SK-N-SH (cell line): ENCODE results near the gene MEN1. TPM values are rescaled to one million over a fixed set of nuclear protein-coding genes. Genes with fewer than 3 reads are reported as not detected.

Source experiments
- CTCF ChIA-PET: fragments of 300-600, 350-600 bp; formaldehyde crosslinking; extraction: SDS; loops from one replicate; lab custom pipeline; 2021; lab: Yijun Ruan, JAX
- POLR2A ChIA-PET: fragments of 350-600 bp; sonication (Branson Sonifier 250); formaldehyde crosslinking; extraction: SDS; loops from one replicate; lab custom pipeline; 2020; ENCODE audit warnings: antibody characterized with exemption, inconsistent platforms; lab: Yijun Ruan, JAX
- DNase-seq: peaks from one replicate; pipeline ENCODE4 v3.0.0; 2012
- H2AFZ ChIP-seq: fragments of 200-600 bp; sonication (generic); 2 replicates; pipeline ENCODE4 v1.8.1; 2016; ENCODE audit warnings: antibody characterized with exemption, mild to moderate bottlenecking, low read depth
- H3F3A ChIP-seq: fragments of 200-600 bp; sonication (generic); replicated peaks from 2 replicates; pipeline ENCODE3; 2016; ENCODE audit warnings: antibody characterized with exemption, mild to moderate bottlenecking; ENCODE audit not compliant: insufficient read depth
- H3K27ac ChIP-seq, 2 experiments: fragments of 200-500 bp in 1 of 2; fragments of 200-600 bp in 1 of 2; sonication (Bioruptor generic) in 1 of 2; sonication (generic), shearing (Covaris generic) in 1 of 2; 2 replicates each; pipeline versions ENCODE4 v1.5.1 to v1.6.1; 2014 to 2016; ENCODE audit warnings: low read depth in 2 of 2, inconsistent platforms in 1 of 2, low read length in 1 of 2, mild to moderate bottlenecking in 1 of 2, mixed read lengths in 1 of 2
- H3K27me3 ChIP-seq: fragments of 200-600 bp; sonication (generic), shearing (Covaris generic); 2 replicates; pipeline ENCODE4 v1.6.1; 2016; ENCODE audit warnings: mixed run types; ENCODE audit not compliant: insufficient read depth
- H3K36me3 ChIP-seq, 2 experiments: fragments of 200-500 bp in 1 of 2; fragments of 200-600 bp in 1 of 2; sonication (Bioruptor generic) in 1 of 2; sonication (generic) in 1 of 2; replicated peaks in 1 of 2; 2 replicates each; pipeline versions ENCODE3 to v1.5.1; 2014 to 2016; ENCODE audit warnings: low read length in 1 of 2, mild to moderate bottlenecking in 1 of 2; ENCODE audit not compliant: insufficient read depth in 2 of 2, control insufficient read depth in 1 of 2
- H3K4me1 ChIP-seq, 2 experiments: fragments of 200-500 bp in 1 of 2; fragments of 200-600 bp in 1 of 2; sonication (Bioruptor generic) in 1 of 2; sonication (generic), shearing (Covaris generic) in 1 of 2; 2 replicates each; pipeline versions ENCODE4 v1.5.1 to v1.6.1; 2014 to 2016; ENCODE audit warnings: low read depth in 1 of 2, low read length in 1 of 2, mixed run types in 1 of 2; ENCODE audit not compliant: insufficient read depth in 2 of 2, control insufficient read depth in 1 of 2
- H3K4me2 ChIP-seq: fragments of 200-600 bp; sonication (generic), shearing (Covaris generic); 2 replicates; pipeline ENCODE4 v1.6.1; 2017; ENCODE audit warnings: mixed run types
- H3K4me3 ChIP-seq, 2 experiments: fragments of 200-500 bp in 1 of 2; fragments of 200-600 bp in 1 of 2; sonication (Bioruptor generic) in 1 of 2; sonication (generic), shearing (Covaris generic) in 1 of 2; 2 replicates each; pipeline versions ENCODE4 v1.5.1 to v1.8.1; 2014 to 2016; ENCODE audit warnings: low read depth in 2 of 2, inconsistent platforms in 1 of 2, low read length in 1 of 2, mild to moderate bottlenecking in 1 of 2, mixed read lengths in 1 of 2, moderate library complexity in 1 of 2
- H3K79me2 ChIP-seq: fragments of 200-600 bp; sonication (generic); 2 replicates; pipeline ENCODE4 v1.8.1; 2017; ENCODE audit warnings: mild to moderate bottlenecking; ENCODE audit not compliant: insufficient read depth
- H3K9ac ChIP-seq: fragments of 200-600 bp; sonication (generic); 2 replicates; pipeline ENCODE4 v1.6.1; 2017; ENCODE audit warnings: mixed run types
- H3K9me2 ChIP-seq: fragments of 200-600 bp; sonication (generic); 2 replicates; pipeline ENCODE4 v1.6.1; 2017; ENCODE audit warnings: mixed run types
- H3K9me3 ChIP-seq: fragments of 200-600 bp; sonication (generic); 2 replicates; pipeline ENCODE4 v1.6.1; 2017; ENCODE audit warnings: mixed run types, mild to moderate bottlenecking, moderate library complexity
- H4K20me1 ChIP-seq: fragments of 200-600 bp; sonication (generic); 2 replicates; pipeline ENCODE4 v1.6.1; 2017; ENCODE audit warnings: mild to moderate bottlenecking, mixed run types; ENCODE audit not compliant: insufficient read depth
- CTCF ChIP-seq: fragments of 200-600 bp; sonication (generic); IDR thresholded peaks from 2 replicates; pipeline ENCODE4 v1.6.1; 2017; ENCODE audit warnings: antibody characterized with exemption, mild to moderate bottlenecking, moderate library complexity
- ELF1 ChIP-seq: IDR thresholded peaks from 2 replicates; pipeline ENCODE4 v1.4.0; 2012
- EZH2phosphoT487 ChIP-seq: fragments of 200-600 bp; sonication (generic); IDR thresholded peaks from 2 replicates; pipeline ENCODE4 v1.6.1; 2017; ENCODE audit warnings: low read depth, mixed run types, mild to moderate bottlenecking, antibody characterized with exemption, moderate library complexity, borderline replicate concordance
- GABPA ChIP-seq: IDR thresholded peaks from 2 replicates; pipeline ENCODE4 v1.4.0; 2012; ENCODE audit warnings: low read depth, mild to moderate bottlenecking
- JUND ChIP-seq: IDR thresholded peaks from 2 replicates; pipeline ENCODE4 v1.4.0; 2012
- MXI1 ChIP-seq: IDR thresholded peaks from 2 replicates; pipeline ENCODE4 v1.6.1; 2012; ENCODE audit warnings: mild to moderate bottlenecking, low read depth, low read length, improper control_type of control experiment
- POLR2AphosphoS5 ChIP-seq: IDR thresholded peaks from 2 replicates; pipeline ENCODE4 v1.6.1; 2012; ENCODE audit warnings: low read depth, low read length
- RCOR1 ChIP-seq: fragments of 150-350 bp; IDR thresholded peaks from 2 replicates; pipeline ENCODE4 v1.6.1; 2017; ENCODE audit warnings: antibody characterized with exemption, low read length
- REST ChIP-seq: IDR thresholded peaks from 2 replicates; pipeline ENCODE4 v1.6.1; 2012; ENCODE audit warnings: mild to moderate bottlenecking, low read depth, low read length, moderate library complexity
- RXRA ChIP-seq: IDR thresholded peaks from 2 replicates; pipeline ENCODE4 v1.4.0; 2012; ENCODE audit warnings: low read depth, mild to moderate bottlenecking, borderline replicate concordance
- TAF1 ChIP-seq: IDR thresholded peaks from 2 replicates; pipeline ENCODE4 v1.6.1; 2012; ENCODE audit warnings: low read depth, mild to moderate bottlenecking, low read length, moderate library complexity, borderline replicate concordance
- TCF12 ChIP-seq: IDR thresholded peaks from 2 replicates; pipeline ENCODE4 v1.4.0; 2012
- TEAD4 ChIP-seq: IDR thresholded peaks from 2 replicates; pipeline ENCODE4 v1.4.0; 2012; ENCODE audit warnings: mild to moderate bottlenecking, borderline replicate concordance; ENCODE audit not compliant: insufficient read depth
- YY1 ChIP-seq: IDR thresholded peaks from 2 replicates; pipeline ENCODE4 v1.4.0; 2012; ENCODE audit warnings: low read depth, mild to moderate bottlenecking
- WGBS: methylation state at CpG from one replicate; pipeline ENCODE4 v1.1.6; 2017; ENCODE audit warnings: low lambda C conversion rate; 5-methylcytosine and 5-hydroxymethylcytosine counted together
- polyA plus RNA-seq, 3 experiments: library from polyadenylated mRNA; depleted of rRNA; stranded (reverse); fragments of >200 nt; gene quantifications; 2 replicates each; pipeline ENCODE4 v1.2.3, GENCODE V29; 2012
- TF ChIP-seq, protein P1 (sequence below): fragments of 150-350 bp; IDR thresholded peaks from 2 replicates; pipeline ENCODE4 v1.6.1; 2017; ENCODE audit warnings: antibody characterized with exemption, low read length, low read depth, borderline replicate concordance
- TF ChIP-seq, protein P2 (sequence below): IDR thresholded peaks from 2 replicates; pipeline ENCODE4 v1.4.0; 2012; ENCODE audit warnings: low read depth

The MEN1 gene
- polyA plus RNA-seq, 1 of the 3 experiments (the other 2 are of a cell fraction), result 52.9 TPM

DNA sequence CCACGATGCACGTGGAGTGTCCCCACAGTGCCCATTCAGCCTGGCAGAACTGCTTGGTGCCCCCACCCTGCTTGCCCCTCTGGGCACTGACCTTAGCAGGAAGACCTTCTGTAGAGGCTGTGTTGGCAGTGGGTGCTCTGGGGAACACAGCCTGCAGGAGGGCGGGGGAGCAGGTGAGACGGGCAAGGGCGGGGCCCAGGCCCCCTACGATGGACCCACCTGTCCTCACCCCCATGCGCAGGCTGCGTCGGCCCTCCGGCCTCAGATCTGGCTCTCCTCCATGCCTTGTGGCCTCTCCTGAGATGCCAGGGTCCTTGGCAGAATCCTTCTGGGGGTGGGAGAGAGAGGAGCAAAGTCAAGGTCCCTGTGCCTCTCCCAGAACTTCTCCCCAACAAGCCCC lies 23.2 kb upstream of the MEN1 start (continued):
- TF ChIP-seq CTCF, result no peak
- TF ChIP-seq TAF1, result no peak

GRCh38 chr11:64833198-64833502 lies 22.8 kb upstream of the MEN1 start:
- Histone ChIP-seq H3F3A (no peaks in the 10 kb centered on the region), H3K4me2 (no peak overlapping the region), H4K20me1 (no peaks in the 10 kb centered on the region), H3K4me1 (peaks cover 0 to 5% of the 10 kb centered on the region in 2 experiments; a peak in 1 of 4 replicates), H3K9me3 (no peaks in the 10 kb centered on the region), H3K36me3 (no peaks in the 10 kb centered on the region), H3K9ac (no peak overlapping the region), H3K27ac (no peak overlapping the region), H2AFZ (no peak overlapping the region), H3K4me3 (no peak overlapping the region), H3K9me2 (no peaks in the 10 kb centered on the region), H3K27me3 (no peaks in the 10 kb centered on the region), H3K79me2 (no peaks in the 10 kb centered on the region)
- no peak for DNase-seq
- CTCF ChIA-PET, result no interaction called here
- 60% methylated on average over 2 of the region's 12 CpGs for WGBS
- POLR2A ChIA-PET, result no interaction called here
- TF ChIP-seq TCF12 (no peak), TEAD4 (no peak), MXI1 (no peak), CTCF (no peak), RXRA (no peak), EZH2phosphoT487 (no peak), YY1 (no peak), GABPA (no peak), JUND (no peak), TAF1 (no peak), POLR2AphosphoS5 (no peak), RCOR1 (no peak), ELF1 (no peak), REST (no peak)
- TF ChIP-seq, protein P1, sequence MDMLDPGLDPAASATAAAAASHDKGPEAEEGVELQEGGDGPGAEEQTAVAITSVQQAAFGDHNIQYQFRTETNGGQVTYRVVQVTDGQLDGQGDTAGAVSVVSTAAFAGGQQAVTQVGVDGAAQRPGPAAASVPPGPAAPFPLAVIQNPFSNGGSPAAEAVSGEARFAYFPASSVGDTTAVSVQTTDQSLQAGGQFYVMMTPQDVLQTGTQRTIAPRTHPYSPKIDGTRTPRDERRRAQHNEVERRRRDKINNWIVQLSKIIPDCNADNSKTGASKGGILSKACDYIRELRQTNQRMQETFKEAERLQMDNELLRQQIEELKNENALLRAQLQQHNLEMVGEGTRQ, result no peak
- TF ChIP-seq, protein P2, sequence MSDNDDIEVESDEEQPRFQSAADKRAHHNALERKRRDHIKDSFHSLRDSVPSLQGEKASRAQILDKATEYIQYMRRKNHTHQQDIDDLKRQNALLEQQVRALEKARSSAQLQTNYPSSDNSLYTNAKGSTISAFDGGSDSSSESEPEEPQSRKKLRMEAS, result no peak
